ENCODE data around the gene KCND2.

Gene KCND2

DNA sequence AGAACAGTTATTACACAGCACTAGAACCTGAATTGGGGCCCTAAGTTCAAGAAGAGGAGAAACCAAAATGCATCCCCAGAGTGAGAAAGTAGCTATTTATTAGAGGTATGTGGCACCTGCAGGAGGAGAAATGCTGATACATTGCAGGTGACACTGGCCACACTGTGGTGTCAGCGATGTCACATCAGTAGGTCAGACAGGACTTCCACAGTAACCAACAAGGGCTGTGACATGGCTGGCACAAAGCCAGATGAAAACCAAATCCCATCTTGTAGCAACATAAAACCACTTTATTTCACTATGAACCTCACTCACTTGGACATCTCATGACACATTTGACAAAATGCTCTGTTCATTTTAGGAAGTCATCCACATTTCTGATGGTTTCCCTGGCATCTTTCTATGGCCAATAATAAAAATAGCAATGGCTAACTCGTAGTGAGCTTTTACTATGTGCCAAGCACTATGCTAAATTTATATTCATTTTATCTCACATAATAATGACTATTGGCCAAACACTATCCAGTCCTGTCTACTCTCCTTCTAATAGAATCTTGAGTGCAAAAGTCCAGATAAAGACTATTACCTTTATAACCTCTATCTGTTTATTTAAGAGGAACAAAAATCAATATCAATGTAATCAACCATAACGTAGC is 430.7 kb downstream of the KCND2 start:
- TF ChIP-seq EP300 (IDR thresholded peaks at IDR 0.05; ENCODE audit: borderline replicate concordance) (no peak), TAF1 (IDR thresholded peaks at IDR 0.05; ENCODE audit: low read depth) (no peak), CEBPB (IDR thresholded peaks at IDR 0.05) (no peak), TEAD4 (IDR thresholded peaks at IDR 0.05) (no peak), TCF12 (IDR thresholded peaks at IDR 0.05; ENCODE audit: low read depth) (no peak), EGR1 (IDR thresholded peaks at IDR 0.05) (no peak), CREB1 (IDR thresholded peaks at IDR 0.05; ENCODE audit: low read depth) (no peak), YY1 (IDR thresholded peaks at IDR 0.05; ENCODE audit: low read depth) (no peak)
- TF ChIP-seq, protein P1, sequence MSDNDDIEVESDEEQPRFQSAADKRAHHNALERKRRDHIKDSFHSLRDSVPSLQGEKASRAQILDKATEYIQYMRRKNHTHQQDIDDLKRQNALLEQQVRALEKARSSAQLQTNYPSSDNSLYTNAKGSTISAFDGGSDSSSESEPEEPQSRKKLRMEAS (IDR thresholded peaks at IDR 0.05), result no peak
- TF ChIP-seq, protein P2, sequence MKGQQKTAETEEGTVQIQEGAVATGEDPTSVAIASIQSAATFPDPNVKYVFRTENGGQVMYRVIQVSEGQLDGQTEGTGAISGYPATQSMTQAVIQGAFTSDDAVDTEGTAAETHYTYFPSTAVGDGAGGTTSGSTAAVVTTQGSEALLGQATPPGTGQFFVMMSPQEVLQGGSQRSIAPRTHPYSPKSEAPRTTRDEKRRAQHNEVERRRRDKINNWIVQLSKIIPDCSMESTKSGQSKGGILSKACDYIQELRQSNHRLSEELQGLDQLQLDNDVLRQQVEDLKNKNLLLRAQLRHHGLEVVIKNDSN (IDR thresholded peaks at IDR 0.05), result no peak

DNA sequence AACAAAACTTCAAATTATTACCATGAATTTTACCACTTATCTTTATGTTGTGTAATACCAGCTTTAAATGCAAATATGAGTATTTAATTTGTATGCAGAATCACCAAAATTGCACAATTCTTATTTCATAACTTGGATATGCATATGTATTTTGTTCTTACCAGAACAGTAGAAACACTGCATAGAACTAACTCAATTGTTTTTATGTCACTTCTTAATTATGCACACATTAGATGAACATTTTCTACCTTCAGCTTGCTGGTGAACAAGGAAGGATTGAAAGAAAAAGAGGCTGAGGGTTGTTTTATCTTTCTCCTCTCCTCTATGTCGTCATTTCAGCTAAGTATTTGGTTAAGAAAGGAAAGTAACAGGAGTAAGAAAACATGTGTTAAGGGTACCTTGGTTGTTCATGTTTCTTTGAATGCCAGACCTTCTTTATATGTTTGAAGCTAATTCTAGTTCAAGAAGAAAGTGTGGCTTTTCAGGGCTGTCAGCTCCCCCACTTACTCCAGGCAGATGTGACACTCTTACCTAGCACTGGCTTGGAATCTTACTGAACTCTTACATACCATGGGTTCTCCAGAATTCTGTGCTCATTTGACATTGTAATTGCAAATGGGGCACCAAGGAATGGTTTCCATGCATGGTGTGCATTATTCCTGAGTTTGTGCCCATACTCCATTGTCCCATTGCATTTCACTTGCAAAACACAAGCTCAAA is 436.4 kb downstream of the KCND2 start:
- TF ChIP-seq NFIC (IDR thresholded peaks at IDR 0.05), result no peak
- no peak for TF ChIP-seq EP300 (IDR thresholded peaks at IDR 0.05; ENCODE audit: borderline replicate concordance)
- TF ChIP-seq, protein P1 (IDR thresholded peaks at IDR 0.05), result no peak
- TF ChIP-seq, protein P2 (IDR thresholded peaks at IDR 0.05), result no peak
- no peak for TF ChIP-seq YY1 (IDR thresholded peaks at IDR 0.05; ENCODE audit: low read depth)
- no peak for TF ChIP-seq ZBTB7A (IDR thresholded peaks at IDR 0.05; ENCODE audit: low read depth)

DNA sequence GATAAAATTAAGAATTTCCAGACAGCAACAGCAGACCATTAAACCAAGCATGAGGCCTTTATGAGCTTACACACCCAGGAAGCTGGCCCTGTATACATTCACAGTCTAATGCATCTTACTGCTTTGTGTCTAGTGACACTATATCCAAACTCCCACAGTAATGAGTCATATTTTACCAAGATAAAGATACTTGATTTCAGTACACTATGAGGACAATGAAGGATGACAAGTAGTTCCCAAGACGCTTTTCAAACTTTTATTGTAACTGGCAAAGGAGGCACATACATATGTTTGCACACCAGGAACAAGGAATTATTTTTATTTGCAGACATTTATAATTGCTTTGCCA is 437.0 kb downstream of the KCND2 start:
- TF ChIP-seq, protein P3, sequence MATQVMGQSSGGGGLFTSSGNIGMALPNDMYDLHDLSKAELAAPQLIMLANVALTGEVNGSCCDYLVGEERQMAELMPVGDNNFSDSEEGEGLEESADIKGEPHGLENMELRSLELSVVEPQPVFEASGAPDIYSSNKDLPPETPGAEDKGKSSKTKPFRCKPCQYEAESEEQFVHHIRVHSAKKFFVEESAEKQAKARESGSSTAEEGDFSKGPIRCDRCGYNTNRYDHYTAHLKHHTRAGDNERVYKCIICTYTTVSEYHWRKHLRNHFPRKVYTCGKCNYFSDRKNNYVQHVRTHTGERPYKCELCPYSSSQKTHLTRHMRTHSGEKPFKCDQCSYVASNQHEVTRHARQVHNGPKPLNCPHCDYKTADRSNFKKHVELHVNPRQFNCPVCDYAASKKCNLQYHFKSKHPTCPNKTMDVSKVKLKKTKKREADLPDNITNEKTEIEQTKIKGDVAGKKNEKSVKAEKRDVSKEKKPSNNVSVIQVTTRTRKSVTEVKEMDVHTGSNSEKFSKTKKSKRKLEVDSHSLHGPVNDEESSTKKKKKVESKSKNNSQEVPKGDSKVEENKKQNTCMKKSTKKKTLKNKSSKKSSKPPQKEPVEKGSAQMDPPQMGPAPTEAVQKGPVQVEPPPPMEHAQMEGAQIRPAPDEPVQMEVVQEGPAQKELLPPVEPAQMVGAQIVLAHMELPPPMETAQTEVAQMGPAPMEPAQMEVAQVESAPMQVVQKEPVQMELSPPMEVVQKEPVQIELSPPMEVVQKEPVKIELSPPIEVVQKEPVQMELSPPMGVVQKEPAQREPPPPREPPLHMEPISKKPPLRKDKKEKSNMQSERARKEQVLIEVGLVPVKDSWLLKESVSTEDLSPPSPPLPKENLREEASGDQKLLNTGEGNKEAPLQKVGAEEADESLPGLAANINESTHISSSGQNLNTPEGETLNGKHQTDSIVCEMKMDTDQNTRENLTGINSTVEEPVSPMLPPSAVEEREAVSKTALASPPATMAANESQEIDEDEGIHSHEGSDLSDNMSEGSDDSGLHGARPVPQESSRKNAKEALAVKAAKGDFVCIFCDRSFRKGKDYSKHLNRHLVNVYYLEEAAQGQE (IDR thresholded peaks at IDR 0.05; ENCODE audit: low read depth), result no peak
- TF ChIP-seq YY1 (IDR thresholded peaks at IDR 0.05; ENCODE audit: low read depth) (no peak), EGR1 (IDR thresholded peaks at IDR 0.05) (no peak), RAD21 (IDR thresholded peaks at IDR 0.05; ENCODE audit: low read depth) (no peak), TEAD4 (IDR thresholded peaks at IDR 0.05) (no peak), TAF1 (IDR thresholded peaks at IDR 0.05; ENCODE audit: low read depth) (no peak), ZBTB7A (IDR thresholded peaks at IDR 0.05; ENCODE audit: low read depth) (no peak), NFIC (IDR thresholded peaks at IDR 0.05) (no peak), CREB1 (IDR thresholded peaks at IDR 0.05; ENCODE audit: low read depth) (no peak), EP300 (IDR thresholded peaks at IDR 0.05; ENCODE audit: borderline replicate concordance) (no peak), CEBPB (IDR thresholded peaks at IDR 0.05) (no peak), TCF12 (IDR thresholded peaks at IDR 0.05; ENCODE audit: low read depth) (no peak), FOXM1 (IDR thresholded peaks at IDR 0.05; ENCODE audit: borderline replicate concordance, low read depth) (no peak)
- TF ChIP-seq, protein P2 (IDR thresholded peaks at IDR 0.05), result no peak
- TF ChIP-seq, protein P1 (IDR thresholded peaks at IDR 0.05), result no peak

DNA sequence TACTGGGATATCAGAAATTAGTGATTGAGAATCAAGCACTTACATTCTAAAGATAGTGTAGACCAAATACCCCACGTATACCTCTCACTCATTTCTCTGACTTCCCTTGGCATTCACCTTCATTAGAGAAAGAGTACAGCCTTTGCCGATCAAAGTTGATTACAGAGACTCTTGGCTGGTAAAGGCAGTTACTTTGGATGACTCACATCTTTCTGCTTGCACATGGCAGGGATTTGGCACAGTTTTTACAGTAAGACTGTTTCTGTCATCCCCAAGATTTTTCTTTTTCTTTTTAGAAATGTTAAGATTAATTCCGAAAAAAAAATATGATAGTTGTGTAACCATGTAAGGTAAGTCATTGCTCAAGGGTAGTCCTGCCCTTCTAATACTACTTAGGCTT is 442.0 kb downstream of the KCND2 start:
- TF ChIP-seq RAD21 (IDR thresholded peaks at IDR 0.05; ENCODE audit: low read depth) (no peak), EGR1 (IDR thresholded peaks at IDR 0.05) (no peak), NFIC (IDR thresholded peaks at IDR 0.05) (no peak), TEAD4 (IDR thresholded peaks at IDR 0.05) (no peak), TAF1 (IDR thresholded peaks at IDR 0.05; ENCODE audit: low read depth) (no peak), YY1 (IDR thresholded peaks at IDR 0.05; ENCODE audit: low read depth) (no peak)
- TF ChIP-seq, protein P2 (IDR thresholded peaks at IDR 0.05), result no peak

DNA sequence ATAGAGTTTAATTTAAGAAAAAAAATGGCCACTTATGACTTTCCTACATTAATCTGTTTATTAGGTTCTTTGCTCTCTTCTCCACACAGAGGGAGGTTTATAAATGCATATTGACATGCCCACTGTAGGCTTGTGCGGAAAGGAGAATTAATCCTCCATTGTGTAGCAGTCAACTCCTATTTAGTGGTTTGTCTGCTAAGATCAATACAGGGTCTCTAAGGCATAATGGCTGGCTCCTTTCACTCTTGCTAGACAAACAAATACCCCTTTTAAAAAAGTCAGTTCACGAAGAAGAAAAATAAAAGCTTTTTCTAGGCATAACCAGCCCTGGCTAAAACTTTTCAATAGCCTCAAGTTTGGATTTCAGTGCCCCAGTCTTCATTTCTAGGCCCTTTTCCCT is 443.3 kb downstream of the KCND2 start:
- TF ChIP-seq YY1 (IDR thresholded peaks at IDR 0.05; ENCODE audit: low read depth), result no peak
- no peak for TF ChIP-seq TEAD4 (IDR thresholded peaks at IDR 0.05)

DNA sequence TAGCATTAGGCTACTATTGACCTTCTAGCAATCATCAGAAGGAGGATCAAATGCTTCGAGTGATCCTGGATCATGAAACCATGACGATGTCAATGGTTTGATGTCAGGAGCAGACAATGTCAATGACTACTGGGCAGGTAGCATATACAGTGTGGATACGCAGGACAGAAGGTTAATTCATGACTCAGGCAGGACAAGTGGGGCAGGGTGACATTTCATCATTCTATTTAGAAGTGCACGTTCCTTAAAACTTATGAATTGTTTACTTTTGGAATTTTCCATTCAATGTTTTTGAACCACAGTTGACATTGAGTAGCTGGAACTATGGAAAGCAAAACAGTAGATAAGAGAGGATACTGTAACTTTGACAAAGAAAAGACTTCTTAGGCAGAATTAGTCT is 444.2 kb downstream of the KCND2 start:
- TF ChIP-seq CEBPB (IDR thresholded peaks at IDR 0.05) (no peak), YY1 (IDR thresholded peaks at IDR 0.05; ENCODE audit: low read depth) (no peak), CREB1 (IDR thresholded peaks at IDR 0.05; ENCODE audit: low read depth) (no peak), EGR1 (IDR thresholded peaks at IDR 0.05) (no peak), ZBTB7A (IDR thresholded peaks at IDR 0.05; ENCODE audit: low read depth) (no peak), TAF1 (IDR thresholded peaks at IDR 0.05; ENCODE audit: low read depth) (no peak), RAD21 (IDR thresholded peaks at IDR 0.05; ENCODE audit: low read depth) (no peak), NFIC (IDR thresholded peaks at IDR 0.05) (no peak), FOXM1 (IDR thresholded peaks at IDR 0.05; ENCODE audit: borderline replicate concordance, low read depth) (no peak)
- TF ChIP-seq, protein P1 (IDR thresholded peaks at IDR 0.05), result no peak
- TF ChIP-seq, protein P3 (IDR thresholded peaks at IDR 0.05; ENCODE audit: low read depth), result no peak
